Measurements from ENCODE around the gene LBHD2. TPM values are rescaled to one million over a fixed set of nuclear protein-coding genes. Genes with fewer than 3 reads are reported as not detected.

LBHD2 gene
- polyA plus RNA-seq, 1 donor from 2014 or later = not detected

DNA sequence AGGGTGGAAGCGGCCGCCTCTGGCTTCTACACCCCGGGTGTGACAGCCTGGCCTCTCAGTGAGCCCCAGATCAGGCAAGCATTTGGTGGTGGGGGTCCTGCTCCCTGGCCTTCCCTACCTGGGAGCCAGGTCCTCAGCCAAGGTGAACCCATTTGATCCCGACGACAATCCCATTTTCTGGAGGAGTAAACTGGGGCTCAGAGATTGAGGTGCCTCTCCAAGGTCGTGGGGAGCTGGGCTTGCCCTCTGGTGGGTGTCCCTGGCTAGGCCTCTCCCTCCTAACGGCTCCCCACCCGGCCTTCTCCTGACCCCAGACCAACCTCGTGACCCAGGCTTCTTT lies 7.8 kb downstream of the LBHD2 start:
- Histone ChIP-seq H3K79me2 (replicated peaks; ENCODE audit: insufficient read depth, low read length) (no peaks in the 10 kb centered on the region), H3K27me3 (ENCODE audit: insufficient read depth, low read depth, low read length) (no peaks in the 10 kb centered on the region), H3K9me3 (ENCODE audit: low read length) (no peaks in the 10 kb centered on the region), H4K20me1 (ENCODE audit: insufficient read depth) (no peaks in the 10 kb centered on the region), H3K27ac (ENCODE audit: low read length) (no peak overlapping the region), H3K4me2 (ENCODE audit: low read length) (no peak overlapping the region), H3K9me2 (ENCODE audit: insufficient read depth, low read length) (no peaks in the 10 kb centered on the region), H3K9ac (ENCODE audit: low read length) (no peak overlapping the region), H3K36me3 (ENCODE audit: insufficient read depth, low read length) (no peaks in the 10 kb centered on the region), H2AFZ (ENCODE audit: low read depth, low read length) (no peak overlapping the region), H3F3A (ENCODE audit: insufficient read depth, low read length, poor library complexity, severe bottlenecking) (no peaks in the 10 kb centered on the region), H3K4me3 (ENCODE audit: low read length) (no peak overlapping the region)
- TF ChIP-seq CTCF (IDR thresholded peaks at IDR 0.05; ENCODE audit: poor library complexity, severe bottlenecking) (no peak), RAD21 (conservative IDR thresholded peaks at IDR 0.05) (no peak)
- TF ChIP-seq, protein P1, sequence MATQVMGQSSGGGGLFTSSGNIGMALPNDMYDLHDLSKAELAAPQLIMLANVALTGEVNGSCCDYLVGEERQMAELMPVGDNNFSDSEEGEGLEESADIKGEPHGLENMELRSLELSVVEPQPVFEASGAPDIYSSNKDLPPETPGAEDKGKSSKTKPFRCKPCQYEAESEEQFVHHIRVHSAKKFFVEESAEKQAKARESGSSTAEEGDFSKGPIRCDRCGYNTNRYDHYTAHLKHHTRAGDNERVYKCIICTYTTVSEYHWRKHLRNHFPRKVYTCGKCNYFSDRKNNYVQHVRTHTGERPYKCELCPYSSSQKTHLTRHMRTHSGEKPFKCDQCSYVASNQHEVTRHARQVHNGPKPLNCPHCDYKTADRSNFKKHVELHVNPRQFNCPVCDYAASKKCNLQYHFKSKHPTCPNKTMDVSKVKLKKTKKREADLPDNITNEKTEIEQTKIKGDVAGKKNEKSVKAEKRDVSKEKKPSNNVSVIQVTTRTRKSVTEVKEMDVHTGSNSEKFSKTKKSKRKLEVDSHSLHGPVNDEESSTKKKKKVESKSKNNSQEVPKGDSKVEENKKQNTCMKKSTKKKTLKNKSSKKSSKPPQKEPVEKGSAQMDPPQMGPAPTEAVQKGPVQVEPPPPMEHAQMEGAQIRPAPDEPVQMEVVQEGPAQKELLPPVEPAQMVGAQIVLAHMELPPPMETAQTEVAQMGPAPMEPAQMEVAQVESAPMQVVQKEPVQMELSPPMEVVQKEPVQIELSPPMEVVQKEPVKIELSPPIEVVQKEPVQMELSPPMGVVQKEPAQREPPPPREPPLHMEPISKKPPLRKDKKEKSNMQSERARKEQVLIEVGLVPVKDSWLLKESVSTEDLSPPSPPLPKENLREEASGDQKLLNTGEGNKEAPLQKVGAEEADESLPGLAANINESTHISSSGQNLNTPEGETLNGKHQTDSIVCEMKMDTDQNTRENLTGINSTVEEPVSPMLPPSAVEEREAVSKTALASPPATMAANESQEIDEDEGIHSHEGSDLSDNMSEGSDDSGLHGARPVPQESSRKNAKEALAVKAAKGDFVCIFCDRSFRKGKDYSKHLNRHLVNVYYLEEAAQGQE (IDR thresholded peaks at IDR 0.05; ENCODE audit: borderline replicate concordance) = no peak

- no peak overlapping the region for H2AFZ ChIP-seq (ENCODE audit: low read depth, low read length)
- H3K4me3 ChIP-seq (ENCODE audit: low read length) = no peak overlapping the region
- H3K4me2 ChIP-seq (ENCODE audit: low read length) = no peak overlapping the region
Measured at GRCh38 chr14:103093856-103094405, 9.9 kb downstream of the LBHD2 start.

More at GRCh38 chr14:103093856-103094405, 9.9 kb downstream of the LBHD2 start:
- TF ChIP-seq CTCF (IDR thresholded peaks at IDR 0.05; ENCODE audit: poor library complexity, severe bottlenecking) = no peak
- TF ChIP-seq EZH2 (IDR thresholded peaks at IDR 0.05; ENCODE audit: borderline replicate concordance, insufficient read depth, low read length, poor library complexity, severe bottlenecking) = no peak
- TF ChIP-seq RAD21 (conservative IDR thresholded peaks at IDR 0.05) = no peak
- TF ChIP-seq TAF1 (IDR thresholded peaks at IDR 0.05; ENCODE audit: low read depth) = no peak
- TF ChIP-seq POLR2AphosphoS5 (IDR thresholded peaks at IDR 0.05) = no peak
- TF ChIP-seq, protein P1 (IDR thresholded peaks at IDR 0.05; ENCODE audit: borderline replicate concordance) = no peak
- no peak for TF ChIP-seq MXI1 (conservative IDR thresholded peaks at IDR 0.05; ENCODE audit: poor library complexity, severe bottlenecking)
- TF ChIP-seq EP300 (conservative IDR thresholded peaks at IDR 0.05; ENCODE audit: poor library complexity, severe bottlenecking) = no peak
- TF ChIP-seq SMC3 (conservative IDR thresholded peaks at IDR 0.05; ENCODE audit: poor library complexity) = no peak
- Histone ChIP-seq H4K20me1 (ENCODE audit: insufficient read depth) (no peaks in the 10 kb centered on the region), H3K36me3 (ENCODE audit: insufficient read depth, low read length) (no peaks in the 10 kb centered on the region), H3K79me2 (replicated peaks; ENCODE audit: insufficient read depth, low read length) (no peaks in the 10 kb centered on the region), H3K27me3 (ENCODE audit: insufficient read depth, low read depth, low read length) (no peaks in the 10 kb centered on the region), H3K27ac (ENCODE audit: low read length) (no peak overlapping the region), H3K9ac (ENCODE audit: low read length) (no peak overlapping the region), H3K9me3 (ENCODE audit: low read length) (no peaks in the 10 kb centered on the region), H3K9me2 (ENCODE audit: insufficient read depth, low read length) (no peaks in the 10 kb centered on the region), H3F3A (ENCODE audit: insufficient read depth, low read length, poor library complexity, severe bottlenecking) (no peaks in the 10 kb centered on the region)

All from neural cell (in vitro differentiated cells).